ENCODE data around the gene ACTN1. TPM values are rescaled to one million over a fixed set of nuclear protein-coding genes. Genes with fewer than 3 reads are reported as not detected.

The ACTN1 gene
- total RNA-seq, 2 experiments from 2014 or later = 51.4 to 56.1 TPM

DNA sequence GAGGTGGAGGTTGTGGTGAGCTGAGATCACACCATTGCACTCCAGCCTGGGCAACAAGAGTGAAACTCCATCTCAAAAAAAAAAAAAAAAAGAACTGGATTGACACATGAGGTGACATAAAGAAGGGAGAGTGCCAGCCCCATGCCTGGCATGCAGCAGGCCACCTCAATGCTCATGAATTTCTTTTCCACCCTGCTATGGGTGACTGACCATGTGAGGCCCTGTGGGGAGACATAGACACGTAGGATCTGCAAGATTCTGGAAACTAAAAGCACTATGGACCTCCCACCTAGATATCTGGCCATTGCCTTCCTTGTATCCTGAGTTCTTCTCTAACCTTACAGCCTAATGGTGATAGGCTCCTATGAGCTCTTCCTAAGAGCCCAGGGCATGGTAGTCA lies 5.6 kb upstream of the ACTN1 start:
- CTCF ChIA-PET = interaction anchor here (1.6 to 2.1 kb wide), 2 partner anchors 73 to 145 kb away, joined by 4 to 9 read pairs; no protein-coding TSS in a partner anchor
- POLR2A ChIA-PET = no interaction called here
- Mint-ChIP-seq H3K4me1 (ENCODE audit: low read depth) (peaks cover 24% of the 10 kb centered on the region), H3K4me3 (no peak overlapping the region), H3K27me3 (ENCODE audit: low read depth) (peaks cover 27% of the 10 kb centered on the region), H3K9me3 (ENCODE audit: insufficient read depth) (no peaks in the 10 kb centered on the region), H3K36me3 (ENCODE audit: low read depth) (no peaks in the 10 kb centered on the region), H3K27ac (no peak overlapping the region)
- ATAC-seq (no peak), DNase-seq (no peak)

DNA sequence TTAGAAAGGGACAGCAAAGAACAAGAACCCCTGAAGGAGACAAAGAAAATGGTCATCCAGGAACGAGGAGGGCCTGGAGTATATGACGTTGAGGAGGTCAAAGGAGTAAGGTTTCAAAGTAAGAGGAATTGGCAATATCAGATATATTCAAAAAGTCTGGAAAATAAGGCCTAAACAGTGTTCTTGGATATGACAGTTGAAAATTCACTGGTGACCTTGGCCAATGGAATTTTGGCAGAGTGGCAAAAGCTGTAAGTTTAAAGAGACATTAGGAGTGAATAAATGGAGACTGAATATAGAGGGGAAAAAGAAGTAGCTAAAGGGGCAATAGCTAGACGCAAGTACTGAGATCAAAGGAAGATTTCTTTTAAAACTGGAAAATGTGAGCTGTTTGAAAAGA lies 4.1 kb upstream of the ACTN1 start:
- ATAC-seq (no peak), DNase-seq (no peak)
- no peak overlapping the region for H3K4me3 Mint-ChIP-seq
- H3K27me3 Mint-ChIP-seq (ENCODE audit: low read depth) = peaks cover 27% of the 10 kb centered on the region
- CTCF ChIA-PET = interaction anchor here (0.8 to 2.1 kb wide), 5 partner anchors 10 to 146 kb away, joined by 3 to 9 read pairs (median 3); no protein-coding TSS in a partner anchor
- no peaks in the 10 kb centered on the region for H3K9me3 Mint-ChIP-seq (ENCODE audit: insufficient read depth)
- H3K4me1 Mint-ChIP-seq (ENCODE audit: low read depth) = peaks cover 18% of the 10 kb centered on the region
- no peaks in the 10 kb centered on the region for H3K36me3 Mint-ChIP-seq (ENCODE audit: low read depth)
- no peak overlapping the region for H3K27ac Mint-ChIP-seq
- POLR2A ChIA-PET = no interaction called here

DNA sequence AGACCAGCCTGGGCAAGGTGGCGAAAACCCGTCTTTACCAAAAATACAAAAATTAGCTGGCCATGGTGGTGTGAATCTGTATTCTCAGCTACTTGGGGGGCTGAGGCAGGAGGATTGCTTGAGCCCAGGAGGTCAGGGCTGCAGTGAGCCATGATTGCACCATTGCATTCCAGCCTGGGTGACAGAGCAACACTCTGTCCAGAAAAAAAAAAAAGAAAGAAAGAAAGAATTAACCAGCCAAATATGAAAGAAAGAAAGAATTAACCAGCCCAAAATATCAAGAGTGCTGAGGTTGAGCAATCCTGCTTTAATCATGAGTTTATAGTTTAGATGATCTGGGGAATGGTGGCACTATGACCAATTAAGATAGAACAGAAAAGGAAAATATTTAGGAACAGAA lies 3.5 kb upstream of the ACTN1 start:
- ChIA-PET CTCF (interaction anchor here (1.2 kb wide), 1 partner anchor 71 kb away, joined by 3 read pairs; no protein-coding TSS in a partner anchor), POLR2A (no interaction called here)
- Mint-ChIP-seq H3K27ac (no peak overlapping the region), H3K36me3 (ENCODE audit: low read depth) (no peaks in the 10 kb centered on the region), H3K4me3 (no peak overlapping the region), H3K27me3 (ENCODE audit: low read depth) (peaks cover 27% of the 10 kb centered on the region), H3K9me3 (ENCODE audit: insufficient read depth) (no peaks in the 10 kb centered on the region), H3K4me1 (ENCODE audit: low read depth) (peaks cover 19% of the 10 kb centered on the region)
- DNase-seq (no peak), ATAC-seq (no peak)

DNA sequence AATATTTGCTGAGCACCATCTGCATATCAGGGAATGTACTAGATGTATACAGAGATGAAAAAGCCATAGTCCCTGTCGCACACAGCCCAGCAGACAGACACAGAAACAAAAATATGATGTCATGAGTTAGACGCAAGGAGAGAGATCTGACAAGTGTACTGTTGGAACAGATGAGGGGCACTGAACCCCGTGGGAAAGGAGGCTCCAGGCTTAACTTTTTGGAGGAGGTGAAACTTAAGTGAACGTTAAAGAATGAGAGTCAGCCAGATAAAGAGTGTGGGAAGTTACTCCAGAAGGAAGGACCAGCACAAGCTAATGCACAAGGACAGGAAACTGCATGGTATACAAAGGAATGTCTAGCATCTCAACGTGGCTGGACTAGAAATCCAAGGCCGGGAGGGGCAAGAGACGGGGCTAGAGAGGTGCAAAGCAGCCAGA lies 2.5 kb upstream of the ACTN1 start:
- no peak overlapping the region for H3K4me3 Mint-ChIP-seq

DNA sequence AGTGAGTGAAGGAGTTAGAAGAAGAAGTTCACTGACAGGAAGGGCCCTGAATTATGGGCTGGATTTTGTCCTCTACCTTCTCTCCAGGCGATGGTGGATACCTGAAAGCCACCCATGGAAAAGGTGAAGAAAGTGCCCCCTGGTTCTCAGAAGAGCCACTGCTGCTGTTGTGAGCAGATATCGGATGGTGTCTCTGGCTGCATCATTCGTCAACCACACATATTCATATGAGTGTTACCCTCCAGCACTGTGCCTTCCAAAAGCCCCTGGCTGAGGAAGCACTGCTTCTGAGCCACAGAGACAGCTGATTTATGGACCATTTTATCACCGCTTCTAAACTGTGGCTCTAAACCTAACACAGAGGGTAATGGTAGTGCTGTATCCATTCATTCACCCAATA lies 2.0 kb upstream of the ACTN1 start:
- H3K4me3 Mint-ChIP-seq = no peak overlapping the region
- no peak for DNase-seq
- POLR2A ChIA-PET = no interaction called here
- no peaks in the 10 kb centered on the region for H3K9me3 Mint-ChIP-seq (ENCODE audit: insufficient read depth)
- H3K27me3 Mint-ChIP-seq (ENCODE audit: low read depth) = peaks cover 27% of the 10 kb centered on the region
- peaks cover 26% of the 10 kb centered on the region for H3K4me1 Mint-ChIP-seq (ENCODE audit: low read depth)
- CTCF ChIA-PET = no interaction called here
- ATAC-seq = no peak
- H3K27ac Mint-ChIP-seq = no peak overlapping the region
- H3K36me3 Mint-ChIP-seq (ENCODE audit: low read depth) = peaks cover 14% of the 10 kb centered on the region

More for the DNA sequence above, 2.5 kb upstream of the ACTN1 start:
- DNase-seq (no peak), ATAC-seq (no peak)
- peaks cover 10% of the 10 kb centered on the region for H3K36me3 Mint-ChIP-seq (ENCODE audit: low read depth)
- H3K27me3 Mint-ChIP-seq (ENCODE audit: low read depth) = peaks cover 27% of the 10 kb centered on the region
- no peak overlapping the region for H3K27ac Mint-ChIP-seq
- CTCF ChIA-PET = interaction anchor here (1.2 kb wide), 1 partner anchor 70 kb away, joined by 3 read pairs; no protein-coding TSS in a partner anchor
- POLR2A ChIA-PET = no interaction called here
- H3K4me1 Mint-ChIP-seq (ENCODE audit: low read depth) = peaks cover 22% of the 10 kb centered on the region
- no peaks in the 10 kb centered on the region for H3K9me3 Mint-ChIP-seq (ENCODE audit: insufficient read depth)

DNA sequence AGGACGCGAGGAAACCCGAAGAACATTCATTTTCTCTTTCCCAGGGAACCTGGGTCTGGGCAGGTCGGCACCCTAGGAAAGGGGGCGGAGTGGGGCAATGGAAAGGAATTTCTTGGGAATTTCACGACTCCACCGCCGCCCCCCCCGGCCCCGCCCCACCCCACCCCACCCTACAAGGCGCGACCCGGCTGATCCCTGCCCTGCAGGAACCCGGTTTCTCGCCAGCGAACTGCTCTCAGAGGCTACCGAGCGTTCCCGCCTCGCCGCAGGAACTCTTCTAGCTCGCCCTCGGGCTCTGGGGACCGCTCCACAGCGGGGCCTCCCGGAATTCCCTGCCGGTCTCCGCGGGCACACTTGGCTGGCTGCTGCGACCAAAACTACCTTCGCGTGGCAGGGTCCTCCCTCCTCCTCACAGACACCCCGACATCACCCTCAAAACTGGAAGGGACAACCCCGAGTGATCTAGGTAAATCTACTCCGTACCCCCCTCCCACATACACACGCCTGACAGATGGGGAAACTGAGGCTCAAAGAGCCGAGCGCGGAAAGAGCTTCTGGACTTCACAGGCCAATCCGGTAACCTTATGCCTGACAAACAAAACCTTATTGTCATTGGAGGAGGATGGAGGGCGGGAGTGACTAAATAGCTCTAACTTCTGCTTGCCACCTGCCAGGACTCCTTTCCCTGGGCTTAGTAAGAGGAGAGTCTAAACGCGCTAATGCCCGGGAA lies 785 bp upstream of the ACTN1 start:
- H3K27me3 Mint-ChIP-seq (ENCODE audit: low read depth) = peaks cover 23% of the 10 kb centered on the region
- peaks cover 26% of the 10 kb centered on the region for H3K36me3 Mint-ChIP-seq (ENCODE audit: low read depth)
- DNase-seq (no peak), ATAC-seq (no peak)
- peak overlapping the region; percentile 70 for H3K4me3 Mint-ChIP-seq
- H3K9me3 Mint-ChIP-seq (ENCODE audit: insufficient read depth) = no peaks in the 10 kb centered on the region
- peaks cover 38% of the 10 kb centered on the region for H3K4me1 Mint-ChIP-seq (ENCODE audit: low read depth)
- POLR2A ChIA-PET = interaction anchor here (0.6 kb wide), 1 partner anchor 21 kb away, joined by 3 read pairs; no protein-coding TSS in a partner anchor
- CTCF ChIA-PET = interaction anchor here (0.8 to 1.3 kb wide), 4 partner anchors 21 to 128 kb away, joined by 3 to 6 read pairs (median 4); no protein-coding TSS in a partner anchor
- no peak overlapping the region for H3K27ac Mint-ChIP-seq

DNA sequence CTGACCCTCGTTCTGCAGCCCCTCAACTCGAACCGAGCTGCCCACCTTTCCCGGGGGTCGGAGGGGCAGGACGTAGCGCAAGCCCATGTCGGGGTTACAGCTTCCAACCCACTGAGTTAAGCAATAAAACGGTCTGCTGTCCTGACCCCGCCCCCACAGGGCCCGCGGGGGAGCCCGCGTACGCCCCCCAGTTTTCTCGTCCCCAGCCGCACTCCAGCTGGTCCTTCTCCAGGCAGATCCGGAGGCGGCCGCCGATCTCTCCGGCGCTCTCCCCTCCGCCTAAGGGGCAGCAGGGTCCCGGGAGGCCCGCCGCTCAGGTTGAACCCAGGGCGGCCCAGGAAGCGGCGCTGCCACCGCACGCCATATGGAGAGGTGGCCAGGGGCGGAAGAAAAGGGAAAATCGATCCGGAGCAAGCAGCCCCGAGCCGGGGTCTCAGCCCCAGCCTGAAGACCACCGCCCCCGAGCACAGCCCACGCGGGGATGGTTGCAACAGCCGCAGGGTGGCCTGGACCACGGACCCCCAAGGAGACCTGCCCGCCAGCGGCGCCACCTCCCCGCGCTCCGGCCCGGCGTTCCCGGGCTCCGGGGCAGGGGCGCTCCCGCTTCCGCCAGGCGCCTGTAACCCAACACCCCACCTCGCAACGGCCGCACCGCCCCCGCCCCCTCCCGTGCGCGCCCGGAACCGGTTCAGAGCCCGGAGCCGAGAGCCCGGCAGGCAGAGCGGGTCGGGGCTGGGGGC lies 760 bp downstream of the ACTN1 start:
- DNase-seq = peak; percentile 71
- ChIA-PET POLR2A (interaction anchor here (0.8 to 2.0 kb wide), 8 partner anchors 8 to 69 kb away, joined by 3 to 8 read pairs (median 3); no protein-coding TSS in a partner anchor), CTCF (interaction anchor here (0.8 to 2.4 kb wide), 10 partner anchors 8 to 129 kb away, joined by 3 to 13 read pairs (median 3); no protein-coding TSS in a partner anchor)
- Mint-ChIP-seq H3K27me3 (ENCODE audit: low read depth) (peaks cover 22% of the 10 kb centered on the region), H3K4me1 (ENCODE audit: low read depth) (peaks cover 39% of the 10 kb centered on the region), H3K4me3 (peak overlapping the region; percentile 82), H3K36me3 (ENCODE audit: low read depth) (peaks cover 41% of the 10 kb centered on the region), H3K27ac (peak overlapping the region; percentile 86), H3K9me3 (ENCODE audit: insufficient read depth) (peaks cover 4% of the 10 kb centered on the region)
- peak; percentile 53 for ATAC-seq

DNA sequence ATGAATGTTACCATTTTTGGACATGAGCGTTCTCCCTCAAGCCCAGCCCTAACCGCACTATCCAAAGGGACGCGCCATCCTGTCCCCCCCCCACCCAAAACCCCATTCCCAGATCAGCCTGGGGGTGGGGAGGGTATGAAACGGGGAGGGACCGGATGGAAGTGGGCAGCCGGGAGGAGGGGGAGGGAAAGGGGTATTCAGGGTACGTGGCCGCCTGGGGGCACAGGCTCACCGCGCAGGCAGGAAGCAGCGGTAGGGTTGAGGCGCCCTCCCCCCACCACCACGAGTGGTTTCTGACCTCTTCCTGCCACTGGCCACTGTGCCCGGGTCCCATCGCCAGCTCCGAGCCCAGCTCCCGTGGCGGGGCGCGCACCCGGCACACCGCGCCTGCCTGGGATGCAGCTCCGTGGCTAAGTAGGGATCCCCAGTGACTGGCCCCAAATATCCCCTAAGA lies 1.4 kb downstream of the ACTN1 start:
- ATAC-seq = peak; percentile 40
- Mint-ChIP-seq H3K27me3 (ENCODE audit: low read depth) (peaks cover 19% of the 10 kb centered on the region), H3K36me3 (ENCODE audit: low read depth) (peaks cover 47% of the 10 kb centered on the region), H3K27ac (peak overlapping the region; percentile 86), H3K4me1 (ENCODE audit: low read depth) (peaks cover 39% of the 10 kb centered on the region), H3K4me3 (peak overlapping the region; percentile 82), H3K9me3 (ENCODE audit: insufficient read depth) (peaks cover 5% of the 10 kb centered on the region)
- CTCF ChIA-PET = interaction anchor here (0.8 to 2.4 kb wide), 13 partner anchors 8 to 130 kb away, joined by 3 to 13 read pairs (median 3); no protein-coding TSS in a partner anchor
- peak; percentile 80 for DNase-seq
- POLR2A ChIA-PET = interaction anchor here (0.6 to 2.0 kb wide), 9 partner anchors 8 to 68 kb away, joined by 3 to 8 read pairs (median 3); no protein-coding TSS in a partner anchor

DNA sequence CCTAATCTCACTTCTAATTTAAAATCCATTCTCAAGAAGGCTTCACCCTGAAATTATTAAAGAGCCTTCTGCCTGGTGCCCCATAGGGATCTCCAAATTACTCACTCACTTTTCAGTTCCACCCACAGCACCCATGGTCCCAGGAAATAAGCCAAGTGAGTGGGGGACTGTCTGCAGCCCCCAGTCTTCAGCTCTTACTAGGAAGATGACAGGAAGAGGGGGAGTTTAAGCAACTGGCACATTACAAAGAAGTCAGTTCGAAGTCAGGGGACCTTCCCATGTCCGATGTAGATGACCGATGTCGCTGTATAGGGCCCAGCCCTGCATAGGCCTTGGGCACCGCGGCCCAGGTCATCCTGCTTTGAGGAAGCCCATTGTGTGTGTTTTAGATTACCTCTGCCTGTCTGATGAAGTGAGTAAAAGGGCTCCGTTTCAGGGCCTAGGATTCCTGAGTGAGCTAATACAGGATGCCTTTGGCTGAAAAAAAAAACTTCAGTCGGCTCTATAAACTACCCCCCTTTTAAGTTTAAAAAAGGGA lies 1.9 kb downstream of the ACTN1 start:
- CTCF ChIA-PET = interaction anchor here (0.7 to 2.4 kb wide), 13 partner anchors 8 to 133 kb away, joined by 3 to 13 read pairs (median 3); no protein-coding TSS in a partner anchor
- H3K4me1 Mint-ChIP-seq (ENCODE audit: low read depth) = peaks cover 42% of the 10 kb centered on the region
- POLR2A ChIA-PET = interaction anchor here (0.6 to 2.0 kb wide), 9 partner anchors 9 to 66 kb away, joined by 3 to 8 read pairs (median 3); no protein-coding TSS in a partner anchor
- DNase-seq (peak; percentile 42), ATAC-seq (peak; percentile 6)
- H3K36me3 Mint-ChIP-seq (ENCODE audit: low read depth) = peaks cover 52% of the 10 kb centered on the region
- H3K27me3 Mint-ChIP-seq (ENCODE audit: low read depth) = peaks cover 19% of the 10 kb centered on the region
- H3K9me3 Mint-ChIP-seq (ENCODE audit: insufficient read depth) = peaks cover 9% of the 10 kb centered on the region
- H3K27ac Mint-ChIP-seq = peak overlapping the region; percentile 86
- H3K4me3 Mint-ChIP-seq = peak overlapping the region; percentile 82

DNA sequence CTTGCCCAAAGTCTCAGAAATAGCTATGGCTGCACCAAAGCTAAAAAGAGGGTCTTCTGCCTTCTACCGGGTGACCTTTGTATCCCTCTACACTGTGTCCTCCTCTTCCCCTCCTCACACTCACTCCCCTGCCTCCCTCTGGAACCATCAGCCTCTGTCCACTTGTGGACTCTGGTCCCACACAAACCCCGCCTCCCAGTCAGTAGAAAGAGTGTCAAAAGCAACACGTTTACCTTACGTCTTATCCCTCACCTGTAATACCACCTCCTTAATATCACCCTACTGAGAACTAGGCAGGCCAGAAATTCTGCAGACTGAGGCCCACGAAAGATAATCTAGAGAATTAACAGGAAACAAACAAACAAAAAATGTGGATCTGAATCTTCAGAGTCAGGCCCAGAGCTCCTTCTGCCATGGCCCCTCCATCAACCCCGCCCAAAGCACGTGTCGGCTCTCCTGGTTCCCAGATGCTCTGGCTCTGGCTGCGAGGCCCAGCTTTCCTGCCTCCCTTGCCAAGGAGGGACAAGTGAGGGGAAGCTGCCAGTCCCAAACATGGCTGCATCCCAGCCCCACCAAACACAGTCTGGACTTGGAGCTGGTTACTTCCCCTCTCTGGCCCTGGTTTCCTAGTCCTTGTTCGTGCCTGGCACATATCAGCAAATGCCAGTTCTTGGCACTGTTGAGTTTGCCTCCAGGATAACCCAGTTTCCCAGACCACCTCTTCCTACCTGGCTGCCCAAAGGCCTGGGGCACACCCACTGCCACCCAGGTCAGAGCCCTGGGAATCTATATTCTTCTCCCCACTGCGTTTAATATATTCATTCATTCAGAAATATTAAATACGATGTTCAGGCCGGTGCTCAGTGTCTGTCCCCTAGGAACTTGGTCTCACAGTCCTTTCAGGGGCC lies 2.7 kb downstream of the ACTN1 start:
- H3K9me3 Mint-ChIP-seq (ENCODE audit: insufficient read depth) = peaks cover 11% of the 10 kb centered on the region
- H3K36me3 Mint-ChIP-seq (ENCODE audit: low read depth) = peaks cover 59% of the 10 kb centered on the region
- ChIA-PET CTCF (interaction anchor here (0.7 to 2.4 kb wide), 10 partner anchors 8 to 132 kb away, joined by 3 to 13 read pairs (median 4); no protein-coding TSS in a partner anchor), POLR2A (interaction anchor here (1.2 to 2.0 kb wide), 3 partner anchors 8 to 62 kb away, joined by 3 to 8 read pairs (median 3); no protein-coding TSS in a partner anchor)
- ATAC-seq (no peak), DNase-seq (no peak)
- peak overlapping the region; percentile 82 for H3K4me3 Mint-ChIP-seq
- peak overlapping the region; percentile 86 for H3K27ac Mint-ChIP-seq
- H3K27me3 Mint-ChIP-seq (ENCODE audit: low read depth) = peaks cover 12% of the 10 kb centered on the region
- peaks cover 49% of the 10 kb centered on the region for H3K4me1 Mint-ChIP-seq (ENCODE audit: low read depth)

Measured in activated CD8-positive, alpha-beta T cell treated with anti-CD3 and anti-CD28 coated beads, Interleukin-2, amount 10 ng/mL, durations not matched to agents 7 days and 5 days (primary cell).